Measurements from ENCODE around the gene KPNA6. TPM values are rescaled to one million over a fixed set of nuclear protein-coding genes. Genes with fewer than 3 reads are reported as not detected.

The KPNA6 gene
- total RNA-seq, 6 experiments from 2014 or later, result 23.4 to 44.6 (median 34.0) TPM

DNA sequence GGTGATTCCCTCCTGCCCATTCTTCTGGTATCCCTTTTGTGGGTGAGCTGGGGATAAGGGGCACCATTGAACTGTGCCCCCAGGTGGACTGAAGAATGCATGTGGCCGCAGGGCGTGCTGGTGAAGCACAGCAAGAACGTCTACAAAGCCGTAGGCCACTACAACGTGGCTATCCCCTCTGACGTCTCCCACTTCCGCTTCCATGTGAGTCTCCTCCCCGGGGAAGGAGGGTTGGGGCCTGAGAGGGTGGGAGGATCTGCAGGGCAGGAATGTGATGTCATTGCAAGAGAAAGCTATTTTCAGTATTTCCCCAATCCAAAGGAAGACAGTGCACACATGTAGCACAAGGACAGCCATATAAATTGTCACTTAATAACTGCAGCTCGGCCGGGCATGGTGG is 7.5 kb upstream of the KPNA6 start:
- H3K27ac ChIP-seq, result no peak overlapping the region
- 89% methylated on average over 3 of the region's 10 CpGs for WGBS (ENCODE audit: insufficient coverage, low coverage, low lambda C conversion rate, missing lambda C conversion rate)
- H3K36me3 ChIP-seq, result peaks cover 0 to 7% (median 1%) of the 10 kb centered on the region in 4 donors
- peaks cover 0 to 19% (median 10%) of the 10 kb centered on the region in 4 donors for H3K4me1 ChIP-seq
- no peak overlapping the region for H3K4me3 ChIP-seq
- DNase-seq (no peak), ATAC-seq (no peak)
- no peaks in the 10 kb centered on the region for H3K9me3 ChIP-seq
- intact Hi-C loops (cut with DNase I), result no loop called here
- TF ChIP-seq POLR2A (IDR thresholded peaks at IDR 0.05), result no peak
- H3K27me3 ChIP-seq, result no peaks in the 10 kb centered on the region

DNA sequence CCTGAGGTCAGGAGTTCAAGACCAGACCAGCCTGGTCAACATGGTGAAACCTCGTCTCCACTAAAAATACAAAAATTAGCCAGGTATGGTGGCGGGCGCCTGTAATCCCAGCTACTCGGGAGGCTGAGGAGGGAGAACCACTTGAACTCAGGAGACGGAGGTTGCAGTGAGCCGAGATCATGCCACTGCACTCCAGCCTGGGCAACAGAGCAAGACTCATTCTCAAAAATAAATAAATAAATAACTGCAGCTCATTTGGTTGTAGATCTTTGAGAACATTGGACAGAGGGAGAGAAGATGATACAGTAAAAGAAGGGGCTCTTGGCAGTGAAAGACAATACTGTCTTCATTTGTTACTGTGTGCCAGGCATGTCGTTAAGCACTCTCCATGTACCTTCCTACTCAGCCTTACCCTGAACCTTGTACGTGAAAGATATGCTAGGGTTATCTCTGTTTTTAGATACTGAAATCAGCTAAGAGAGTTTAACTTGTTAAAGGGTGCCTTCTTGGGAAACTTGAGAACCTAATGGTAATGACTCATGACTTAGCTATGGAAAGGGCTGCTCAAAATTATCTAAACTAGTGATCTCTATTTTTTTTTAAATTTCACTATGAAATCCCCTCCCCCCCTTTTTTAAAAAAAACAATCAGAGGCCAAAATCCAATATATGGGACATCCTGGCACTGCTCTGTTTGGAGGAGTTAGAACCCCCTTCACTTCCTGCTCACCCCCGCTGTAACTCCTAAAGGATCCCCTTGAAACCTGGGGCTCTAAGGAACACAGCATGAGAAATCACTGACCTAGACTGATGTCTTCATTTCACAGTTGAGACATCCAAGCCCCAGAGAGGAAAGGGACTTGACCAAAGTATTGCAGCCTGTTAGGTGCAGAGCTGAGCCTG is 6.8 kb upstream of the KPNA6 start:
- DNase-seq (no peak), ATAC-seq (no peak)
- no peak overlapping the region for H3K27ac ChIP-seq
- H3K4me1 ChIP-seq, result peaks cover 0 to 13% (median 6%) of the 10 kb centered on the region in 4 donors
- no peak overlapping the region for H3K4me3 ChIP-seq
- intact Hi-C loops (cut with DNase I), result no loop called here
- 93% methylated on average over 9 of the region's 9 CpGs for WGBS (ENCODE audit: insufficient coverage, low coverage, low lambda C conversion rate, missing lambda C conversion rate)
- no peaks in the 10 kb centered on the region for H3K9me3 ChIP-seq
- TF ChIP-seq CTCF (IDR thresholded peaks at IDR 0.05) (no peak), POLR2A (IDR thresholded peaks at IDR 0.05) (no peak)
- H3K36me3 ChIP-seq, result peaks cover 0 to 5% (median 1%) of the 10 kb centered on the region in 4 donors
- H3K27me3 ChIP-seq, result no peaks in the 10 kb centered on the region

- peak; percentile 60 to 86 (median 70) for ATAC-seq
- 54% methylated on average over 3 of the region's 4 CpGs for WGBS (ENCODE audit: insufficient coverage, low coverage, low lambda C conversion rate, missing lambda C conversion rate)
- Histone ChIP-seq H3K27ac (peak overlapping the region; percentile 62 to 79 (median 71)), H3K4me3 (no peak overlapping the region), H3K36me3 (peaks cover 0 to 4% (median 0%) of the 10 kb centered on the region in 4 donors), H3K27me3 (no peaks in the 10 kb centered on the region), H3K9me3 (no peaks in the 10 kb centered on the region), H3K4me1 (peaks cover 0 to 13% (median 6%) of the 10 kb centered on the region in 4 donors)
- TF ChIP-seq CTCF (IDR thresholded peaks at IDR 0.05) (peak in 3 of 4 donors; percentile 24 to 41 (median 40)), POLR2A (IDR thresholded peaks at IDR 0.05) (no peak)
- intact Hi-C loops (cut with DNase I), result no loop called here
- DNase-seq, result no peak
Measured at GRCh38 chr1:32104127-32104526, 3.7 kb upstream of the KPNA6 start.

DNA sequence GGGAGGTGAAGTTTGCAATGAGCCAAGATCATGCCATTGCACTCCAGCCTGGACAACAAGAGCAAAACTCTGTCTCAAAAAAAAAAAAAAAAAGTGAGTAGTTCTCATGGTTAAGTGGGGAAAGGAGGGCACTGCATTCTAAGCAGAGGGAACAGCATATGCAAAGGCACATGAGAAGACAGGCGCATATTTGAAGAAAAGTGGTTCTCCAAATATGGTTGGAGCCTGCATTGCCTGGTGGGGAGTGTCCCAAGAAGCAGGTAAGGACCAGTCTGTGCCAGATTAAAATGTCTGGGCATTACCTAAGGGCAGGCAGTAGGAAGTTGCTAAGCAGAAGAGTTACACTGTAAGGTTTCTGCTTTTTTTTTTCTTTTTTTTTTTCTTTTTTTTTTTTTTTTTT is 2.5 kb upstream of the KPNA6 start:
- Histone ChIP-seq H3K4me3 (no peak overlapping the region), H3K9me3 (no peaks in the 10 kb centered on the region), H3K36me3 (no peaks in the 10 kb centered on the region), H3K27me3 (no peaks in the 10 kb centered on the region), H3K27ac (peak overlapping the region in 1 of 3 donors; percentile 71), H3K4me1 (peaks cover 0 to 22% (median 11%) of the 10 kb centered on the region in 4 donors)
- no peak for ATAC-seq
- TF ChIP-seq POLR2A (IDR thresholded peaks at IDR 0.05) (no peak), CTCF (IDR thresholded peaks at IDR 0.05) (no peak)
- 100% methylated on average over 1 of the region's 1 CpG for WGBS (ENCODE audit: insufficient coverage, low coverage, low lambda C conversion rate, missing lambda C conversion rate)
- no peak for DNase-seq
- intact Hi-C loops (cut with DNase I), result no loop called here

GRCh38 chr1:32106663-32107275 is 1.1 kb upstream of the KPNA6 start:
- intact Hi-C loops (cut with DNase I), result no loop called here

More at GRCh38 chr1:32106663-32107275, 1.1 kb upstream of the KPNA6 start:
- H3K4me3 ChIP-seq, result no peak overlapping the region
- no peaks in the 10 kb centered on the region for H3K36me3 ChIP-seq
- no peaks in the 10 kb centered on the region for H3K27me3 ChIP-seq
- DNase-seq (no peak), ATAC-seq (no peak)
- TF ChIP-seq POLR2A (IDR thresholded peaks at IDR 0.05), result no peak
- TF ChIP-seq CTCF (IDR thresholded peaks at IDR 0.05), result no peak
- H3K4me1 ChIP-seq, result peaks cover 0 to 36% (median 17%) of the 10 kb centered on the region in 4 donors
- H3K27ac ChIP-seq, result no peak overlapping the region
- WGBS (ENCODE audit: insufficient coverage, low coverage, low lambda C conversion rate, missing lambda C conversion rate), result 71% methylated on average over 6 of the region's 9 CpGs
- no peaks in the 10 kb centered on the region for H3K9me3 ChIP-seq
